ENCODE results near the gene INPP4B.

INPP4B gene

GRCh38 chr4:142846108-142846728, at the start of gene INPP4B:
TSS of gene INPP4B (minus strand) at chr4:142846301.
- DNase-seq, result peak; percentile 51

GRCh38 chr4:142893012-142893411, 46.9 kb upstream of the INPP4B start:
- no peak for DNase-seq

- DNase-seq, result no peak
Measured at GRCh38 chr4:142886566-142886965, 40.5 kb upstream of the INPP4B start.

- no peak for DNase-seq
Measured at GRCh38 chr4:142883040-142883832, 37.1 kb upstream of the INPP4B start.

- no peak for DNase-seq
Measured at GRCh38 chr4:142882159-142882558, 36.1 kb upstream of the INPP4B start.

- DNase-seq, result no peak
Measured at GRCh38 chr4:142881331-142881730, 35.2 kb upstream of the INPP4B start.

GRCh38 chr4:142875117-142875516, 29.0 kb upstream of the INPP4B start:
- no peak for DNase-seq

- DNase-seq, result no peak
Measured at GRCh38 chr4:142874684-142875083, 28.6 kb upstream of the INPP4B start.

GRCh38 chr4:142866685-142867084, 20.6 kb upstream of the INPP4B start:
- no peak for DNase-seq

- no peak for DNase-seq
Measured at GRCh38 chr4:142861351-142861750, 15.2 kb upstream of the INPP4B start.

- no peak for DNase-seq
Measured at GRCh38 chr4:142858965-142859364, 12.9 kb upstream of the INPP4B start.

GRCh38 chr4:142858446-142858845, 12.3 kb upstream of the INPP4B start:
- no peak for DNase-seq

GRCh38 chr4:142856576-142856975, 10.5 kb upstream of the INPP4B start:
- DNase-seq, result no peak

- no peak for DNase-seq
Measured at GRCh38 chr4:142850478-142850877, 4.4 kb upstream of the INPP4B start.

- DNase-seq, result peak; percentile 76
Measured at GRCh38 chr4:142846729-142847596, 862 bp upstream of the INPP4B start.

- DNase-seq, result peak; percentile 12
Measured at GRCh38 chr4:142845293-142846107, 601 bp downstream of the INPP4B start.

- DNase-seq, result no peak
Measured at GRCh38 chr4:142844782-142845181, 1.3 kb downstream of the INPP4B start.

GRCh38 chr4:142840516-142841123, 5.5 kb downstream of the INPP4B start:
- no peak for DNase-seq

- no peak for DNase-seq
Measured at GRCh38 chr4:142838778-142839177, 7.3 kb downstream of the INPP4B start.

GRCh38 chr4:142832022-142832421, 14.1 kb downstream of the INPP4B start:
- no peak for DNase-seq

- no peak for DNase-seq
Measured at GRCh38 chr4:142826503-142827241, 19.4 kb downstream of the INPP4B start.

Data from activated naive CD4-positive, alpha-beta T cell treated with Interleukin-2 at 50 U/mL for 16 hours (primary cell).